Measurements from ENCODE around the gene FOXL2NB. TPM values are rescaled to one million over a fixed set of nuclear protein-coding genes. Genes with fewer than 3 reads are reported as not detected.

FOXL2NB gene
- total RNA-seq, 3 donors from 2014 or later (not counting 1 experiment from before 2014, with no cell fraction given) = not detected

- Mint-ChIP-seq H3K36me3 (no peaks in the 10 kb centered on the region), H3K4me1 (peaks cover 18 to 32% of the 10 kb centered on the region in 2 donors), H3K4me3 (no peak overlapping the region), H3K27ac (no peak overlapping the region), H3K27me3 (ENCODE audit: low read depth in 2 of 2) (peaks cover 52 to 57% of the 10 kb centered on the region in 2 donors), H3K9me3 (no peaks in the 10 kb centered on the region)
- Histone ChIP-seq H3K27me3 (ENCODE audit: control insufficient read depth, insufficient read depth, low read length) (peaks cover 45% of the 10 kb centered on the region), H3K4me3 (ENCODE audit: low read length) (no peak overlapping the region), H3K9me3 (ENCODE audit: control insufficient read depth, insufficient read depth, low read length) (no peaks in the 10 kb centered on the region), H3K4me1 (ENCODE audit: control insufficient read depth, insufficient read depth, low read length) (peaks cover 33% of the 10 kb centered on the region), H3K36me3 (ENCODE audit: control insufficient read depth, insufficient read depth, low read length) (no peaks in the 10 kb centered on the region), H3K27ac (ENCODE audit: low read length) (no peak overlapping the region)
- intact Hi-C loops (cut with micrococcal nuclease) = no loop called here
- 87% methylated on average over 3 of the region's 3 CpGs for WGBS (ENCODE audit: insufficient coverage)
- ATAC-seq (no peak), DNase-seq (no peak)
- TF ChIP-seq CTCF (IDR thresholded peaks at IDR 0.05) = no peak
Observed at GRCh38 chr3:138933981-138934691, 12.9 kb upstream of the FOXL2NB start.

- Mint-ChIP-seq H3K4me3 (peak overlapping the region; percentile 85), H3K27me3 (ENCODE audit: low read depth in 2 of 2) (peaks cover 59 to 61% of the 10 kb centered on the region in 2 donors), H3K4me1 (peaks cover 18 to 41% of the 10 kb centered on the region in 2 donors), H3K27ac (no peak overlapping the region), H3K9me3 (no peaks in the 10 kb centered on the region), H3K36me3 (no peaks in the 10 kb centered on the region)
- H3K4me1 ChIP-seq (ENCODE audit: control insufficient read depth, insufficient read depth, low read length) = peaks cover 43% of the 10 kb centered on the region
- no peak for DNase-seq
- WGBS (ENCODE audit: insufficient coverage) = 51% methylated on average over 6 of the region's 7 CpGs
- TF ChIP-seq CTCF (IDR thresholded peaks at IDR 0.05) = no peak
- no peak overlapping the region for H3K4me3 ChIP-seq (ENCODE audit: low read length)
- no peak overlapping the region for H3K27ac ChIP-seq (ENCODE audit: low read length)
- intact Hi-C loops (cut with micrococcal nuclease) = no loop called here
- ATAC-seq = no peak
- peaks cover 57% of the 10 kb centered on the region for H3K27me3 ChIP-seq (ENCODE audit: control insufficient read depth, insufficient read depth, low read length)
- no peaks in the 10 kb centered on the region for H3K9me3 ChIP-seq (ENCODE audit: control insufficient read depth, insufficient read depth, low read length)
- H3K36me3 ChIP-seq (ENCODE audit: control insufficient read depth, insufficient read depth, low read length) = no peaks in the 10 kb centered on the region
Observed at GRCh38 chr3:138935505-138935862, 11.5 kb upstream of the FOXL2NB start.

GRCh38 chr3:138935863-138936740 is 10.9 kb upstream of the FOXL2NB start:
- Mint-ChIP-seq H3K4me1 (peaks cover 18 to 41% of the 10 kb centered on the region in 2 donors), H3K36me3 (no peaks in the 10 kb centered on the region), H3K9me3 (no peaks in the 10 kb centered on the region), H3K27ac (no peak overlapping the region), H3K27me3 (ENCODE audit: low read depth in 2 of 2) (peaks cover 61 to 67% of the 10 kb centered on the region in 2 donors), H3K4me3 (peak overlapping the region; percentile 85)
- peaks cover 43% of the 10 kb centered on the region for H3K4me1 ChIP-seq (ENCODE audit: control insufficient read depth, insufficient read depth, low read length)
- ATAC-seq (peak; percentile 86 to 93 (median 89)), DNase-seq (peak; percentile 66 to 82)
- H3K9me3 ChIP-seq (ENCODE audit: control insufficient read depth, insufficient read depth, low read length) = no peaks in the 10 kb centered on the region
- H3K36me3 ChIP-seq (ENCODE audit: control insufficient read depth, insufficient read depth, low read length) = no peaks in the 10 kb centered on the region
- H3K27me3 ChIP-seq (ENCODE audit: control insufficient read depth, insufficient read depth, low read length) = peaks cover 64% of the 10 kb centered on the region
- WGBS (ENCODE audit: insufficient coverage) = 2% methylated on average over 58 of the region's 58 CpGs
- H3K27ac ChIP-seq (ENCODE audit: low read length) = no peak overlapping the region
- H3K4me3 ChIP-seq (ENCODE audit: low read length) = peak overlapping the region; percentile 21
- intact Hi-C loops (cut with micrococcal nuclease) = loop anchor here (1.0 kb wide), 1 partner anchor 393 kb away; no protein-coding TSS in a partner anchor
- peak; percentile 95 for TF ChIP-seq CTCF (IDR thresholded peaks at IDR 0.05)

All from natural killer cell (primary cell).